ENCODE data around the gene STRA8. TPM values are rescaled to one million over a fixed set of nuclear protein-coding genes. Genes with fewer than 3 reads are reported as not detected.

The STRA8 gene
- polyA plus RNA-seq, 3 donors, result not detected

DNA sequence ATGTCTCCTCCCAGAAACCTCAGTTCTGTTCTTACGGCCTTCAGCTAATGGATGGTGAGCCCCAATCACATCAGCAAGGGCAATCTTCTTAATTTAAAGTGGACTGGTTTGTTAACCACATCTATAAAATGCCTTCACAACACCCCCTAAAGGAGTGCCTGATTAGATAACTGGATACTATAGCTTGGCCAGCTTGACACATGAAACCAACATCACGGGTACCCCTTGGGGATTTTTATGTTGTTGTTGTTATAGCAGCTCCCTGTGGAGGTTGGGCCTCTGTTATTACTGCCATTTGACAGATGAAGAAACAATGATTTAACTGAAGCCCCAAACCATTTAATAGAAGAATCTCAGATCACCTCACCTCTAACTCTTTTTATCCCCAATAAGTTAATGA lies 26.8 kb downstream of the STRA8 start:
- peaks cover 0 to 7% (median 0%) of the 10 kb centered on the region in 3 donors for H3K27me3 Mint-ChIP-seq (ENCODE audit: low read depth in 3 of 3)
- H3K4me2 ChIP-seq (replicated peaks; ENCODE audit: extremely low read depth, low read length, poor library complexity, severe bottlenecking), result no peak overlapping the region
- no peaks in the 10 kb centered on the region for H4K20me1 ChIP-seq (ENCODE audit: insufficient read depth, low read length)
- no peaks in the 10 kb centered on the region for H3K36me3 ChIP-seq (replicated peaks in 1 of 2; ENCODE audit: control insufficient read depth in 1 of 2, insufficient read depth in 2 of 2, low read length in 2 of 2)
- H3K27me3 ChIP-seq (ENCODE audit: control insufficient read depth in 2 of 2, insufficient read depth in 2 of 2, low read length in 2 of 2), result no peaks in the 10 kb centered on the region
- peaks cover 0 to 19% of the 10 kb centered on the region in 2 donors for H3K9me3 ChIP-seq (replicated peaks in 1 of 2; ENCODE audit: control insufficient read depth in 1 of 2, insufficient read depth in 1 of 2, low read length in 2 of 2)
- no peak overlapping the region for H3K27ac ChIP-seq (ENCODE audit: low read depth in 1 of 2, low read length in 2 of 2)
- H3K9me3 Mint-ChIP-seq, result peaks cover 7 to 22% (median 18%) of the 10 kb centered on the region in 7 donors
- H3K36me3 Mint-ChIP-seq, result no peaks in the 10 kb centered on the region
- H3K4me1 ChIP-seq (ENCODE audit: control insufficient read depth in 1 of 2, insufficient read depth in 2 of 2, low read length in 2 of 2), result peaks cover 1 to 2% of the 10 kb centered on the region in 2 donors
- H3K4me1 Mint-ChIP-seq, result peaks cover 4% of the 10 kb centered on the region
- intact Hi-C loops (cut with micrococcal nuclease), result no loop called here
- DNase-seq, result no peak
- H3K27ac Mint-ChIP-seq, result no peak overlapping the region
- no peak overlapping the region for H2AFZ ChIP-seq (ENCODE audit: insufficient read depth, low read depth, low read length, poor library complexity, severe bottlenecking)
- no peak overlapping the region for H3K9ac ChIP-seq (ENCODE audit: insufficient read depth, low read length, poor library complexity, severe bottlenecking)
- WGBS (ENCODE audit: insufficient coverage), result no CpG with 5 or more reads among the region's 2 CpGs
- H3K4me3 Mint-ChIP-seq, result no peak overlapping the region
- no peaks in the 10 kb centered on the region for H3K79me2 ChIP-seq (ENCODE audit: insufficient read depth, low read length)
- TF ChIP-seq, protein P1, sequence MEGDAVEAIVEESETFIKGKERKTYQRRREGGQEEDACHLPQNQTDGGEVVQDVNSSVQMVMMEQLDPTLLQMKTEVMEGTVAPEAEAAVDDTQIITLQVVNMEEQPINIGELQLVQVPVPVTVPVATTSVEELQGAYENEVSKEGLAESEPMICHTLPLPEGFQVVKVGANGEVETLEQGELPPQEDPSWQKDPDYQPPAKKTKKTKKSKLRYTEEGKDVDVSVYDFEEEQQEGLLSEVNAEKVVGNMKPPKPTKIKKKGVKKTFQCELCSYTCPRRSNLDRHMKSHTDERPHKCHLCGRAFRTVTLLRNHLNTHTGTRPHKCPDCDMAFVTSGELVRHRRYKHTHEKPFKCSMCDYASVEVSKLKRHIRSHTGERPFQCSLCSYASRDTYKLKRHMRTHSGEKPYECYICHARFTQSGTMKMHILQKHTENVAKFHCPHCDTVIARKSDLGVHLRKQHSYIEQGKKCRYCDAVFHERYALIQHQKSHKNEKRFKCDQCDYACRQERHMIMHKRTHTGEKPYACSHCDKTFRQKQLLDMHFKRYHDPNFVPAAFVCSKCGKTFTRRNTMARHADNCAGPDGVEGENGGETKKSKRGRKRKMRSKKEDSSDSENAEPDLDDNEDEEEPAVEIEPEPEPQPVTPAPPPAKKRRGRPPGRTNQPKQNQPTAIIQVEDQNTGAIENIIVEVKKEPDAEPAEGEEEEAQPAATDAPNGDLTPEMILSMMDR (IDR thresholded peaks at IDR 0.05), result no peak
- no peak overlapping the region for H3K4me3 ChIP-seq (replicated peaks in 1 of 3; ENCODE audit: low read depth in 2 of 3, low read length in 3 of 3)

DNA sequence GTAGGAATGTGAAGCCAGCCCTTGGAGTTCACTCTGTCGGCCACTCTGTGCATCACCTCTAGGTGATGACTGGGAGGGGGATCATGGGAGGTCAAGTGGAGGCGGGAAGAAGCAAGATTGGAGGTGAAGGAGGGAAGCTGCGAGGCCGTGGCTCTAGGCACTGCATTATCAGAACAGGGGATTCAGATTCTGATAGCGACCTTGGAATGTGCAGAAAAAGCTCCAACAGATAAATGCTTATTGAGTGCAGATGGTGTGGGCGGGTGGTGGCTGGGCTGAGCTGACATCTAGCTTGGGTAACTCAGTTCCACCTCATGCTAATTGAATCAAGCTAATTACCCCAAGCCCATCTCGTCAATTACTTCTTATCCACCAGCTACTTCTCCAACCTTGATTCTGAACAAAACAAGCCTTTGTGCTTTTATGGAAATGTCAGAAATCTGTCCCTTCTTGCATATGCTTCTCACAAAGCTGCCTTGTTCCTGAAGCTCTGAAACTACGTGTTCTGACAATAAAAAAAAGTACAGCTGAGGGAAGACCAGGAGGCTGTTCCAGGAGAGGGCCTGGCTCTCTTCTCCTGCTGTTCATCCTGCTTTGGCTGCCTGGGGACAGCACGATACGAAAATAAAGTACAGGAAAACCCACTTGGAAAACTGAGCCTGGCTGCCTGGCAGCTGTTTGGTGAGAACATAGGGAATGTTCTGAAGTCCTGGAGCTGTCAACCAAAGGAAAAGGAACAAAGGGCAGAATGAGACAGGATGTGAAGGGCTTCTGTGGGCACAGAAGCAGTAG lies 27.5 kb downstream of the STRA8 start:
- DNase-seq, result no peak
- Histone ChIP-seq H3K9me3 (replicated peaks in 1 of 2; ENCODE audit: control insufficient read depth in 1 of 2, insufficient read depth in 1 of 2, low read length in 2 of 2) (peaks cover 0 to 21% of the 10 kb centered on the region in 2 donors), H2AFZ (ENCODE audit: insufficient read depth, low read depth, low read length, poor library complexity, severe bottlenecking) (no peak overlapping the region), H3K36me3 (replicated peaks in 1 of 2; ENCODE audit: control insufficient read depth in 1 of 2, insufficient read depth in 2 of 2, low read length in 2 of 2) (no peaks in the 10 kb centered on the region), H3K4me3 (replicated peaks in 1 of 3; ENCODE audit: low read depth in 2 of 3, low read length in 3 of 3) (no peak overlapping the region), H3K27me3 (ENCODE audit: control insufficient read depth in 2 of 2, insufficient read depth in 2 of 2, low read length in 2 of 2) (no peaks in the 10 kb centered on the region), H3K9ac (ENCODE audit: insufficient read depth, low read length, poor library complexity, severe bottlenecking) (no peak overlapping the region), H3K27ac (ENCODE audit: low read depth in 1 of 2, low read length in 2 of 2) (no peak overlapping the region), H3K4me2 (replicated peaks; ENCODE audit: extremely low read depth, low read length, poor library complexity, severe bottlenecking) (no peak overlapping the region), H3K4me1 (ENCODE audit: control insufficient read depth in 1 of 2, insufficient read depth in 2 of 2, low read length in 2 of 2) (no peaks in the 10 kb centered on the region), H4K20me1 (ENCODE audit: insufficient read depth, low read length) (no peaks in the 10 kb centered on the region), H3K79me2 (ENCODE audit: insufficient read depth, low read length) (no peaks in the 10 kb centered on the region)
- Mint-ChIP-seq H3K27ac (no peak overlapping the region), H3K9me3 (peaks cover 7 to 27% (median 21%) of the 10 kb centered on the region in 7 donors), H3K27me3 (ENCODE audit: low read depth in 3 of 3) (peaks cover 0 to 7% (median 0%) of the 10 kb centered on the region in 3 donors), H3K4me3 (no peak overlapping the region), H3K4me1 (no peaks in the 10 kb centered on the region), H3K36me3 (no peaks in the 10 kb centered on the region)
- intact Hi-C loops (cut with micrococcal nuclease), result no loop called here
- WGBS (ENCODE audit: insufficient coverage), result 89% methylated on average over 5 of the region's 10 CpGs
- TF ChIP-seq, protein P1 (IDR thresholded peaks at IDR 0.05), result no peak

Measured in CD14-positive monocyte (primary cell).